Fibroblast of pulmonary artery (primary cell): Measurements from ENCODE around the gene WFDC9.
"Not testable (repeated sequence)": the region's sequence is repeated elsewhere in the genome, so short reads cannot be mapped to it uniquely, and the experiment has no call there.

ENCODE experiments used
- DNase-seq: peaks from one replicate; pipeline ENCODE4 v3.0.0-alpha.2; 2010; ENCODE audit warnings: low read depth
- H3K4me3 ChIP-seq: replicated peaks from 2 replicates; pipeline ENCODE4 v1.5.1; 2011; ENCODE audit warnings: low read depth, mild to moderate bottlenecking, control low read depth, low read length, moderate library complexity
- TF ChIP-seq, protein P1 (sequence below): IDR thresholded peaks from 2 replicates; pipeline ENCODE4 v1.5.1; 2011; ENCODE audit warnings: mild to moderate bottlenecking, control low read depth, low read length, inconsistent platforms; ENCODE audit errors: missing control alignments

The WFDC9 gene

DNA sequence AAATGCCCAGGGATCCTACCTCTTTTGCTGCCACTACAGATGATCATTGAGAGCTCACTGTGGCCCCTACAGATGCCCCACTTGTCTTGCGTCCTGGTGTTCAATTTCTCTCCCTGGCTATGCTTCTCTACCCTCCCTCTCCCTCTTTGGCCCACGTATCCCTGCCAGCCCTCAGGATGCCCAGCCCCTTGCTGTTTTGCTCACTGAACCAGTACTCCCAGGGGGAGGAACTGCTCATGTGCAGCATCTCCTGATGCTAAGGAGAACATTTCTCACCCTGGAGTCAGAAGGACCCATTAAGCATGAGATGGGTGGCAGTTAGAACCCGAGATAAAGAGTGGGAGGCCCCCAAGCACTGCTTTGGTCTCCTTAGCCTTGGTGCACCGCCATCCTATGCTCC lies at the start of gene WFDC9:
WFDC9 (minus strand) TSS at position 101 of the 400 bp plus-strand sequence. CDS start 21,103 bp downstream, outside the sequence.
- H3K4me3 ChIP-seq = no peak within 1 kb of the TSS
- TF ChIP-seq, protein P1, sequence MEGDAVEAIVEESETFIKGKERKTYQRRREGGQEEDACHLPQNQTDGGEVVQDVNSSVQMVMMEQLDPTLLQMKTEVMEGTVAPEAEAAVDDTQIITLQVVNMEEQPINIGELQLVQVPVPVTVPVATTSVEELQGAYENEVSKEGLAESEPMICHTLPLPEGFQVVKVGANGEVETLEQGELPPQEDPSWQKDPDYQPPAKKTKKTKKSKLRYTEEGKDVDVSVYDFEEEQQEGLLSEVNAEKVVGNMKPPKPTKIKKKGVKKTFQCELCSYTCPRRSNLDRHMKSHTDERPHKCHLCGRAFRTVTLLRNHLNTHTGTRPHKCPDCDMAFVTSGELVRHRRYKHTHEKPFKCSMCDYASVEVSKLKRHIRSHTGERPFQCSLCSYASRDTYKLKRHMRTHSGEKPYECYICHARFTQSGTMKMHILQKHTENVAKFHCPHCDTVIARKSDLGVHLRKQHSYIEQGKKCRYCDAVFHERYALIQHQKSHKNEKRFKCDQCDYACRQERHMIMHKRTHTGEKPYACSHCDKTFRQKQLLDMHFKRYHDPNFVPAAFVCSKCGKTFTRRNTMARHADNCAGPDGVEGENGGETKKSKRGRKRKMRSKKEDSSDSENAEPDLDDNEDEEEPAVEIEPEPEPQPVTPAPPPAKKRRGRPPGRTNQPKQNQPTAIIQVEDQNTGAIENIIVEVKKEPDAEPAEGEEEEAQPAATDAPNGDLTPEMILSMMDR = no peak
- DNase-seq = no peak

DNA sequence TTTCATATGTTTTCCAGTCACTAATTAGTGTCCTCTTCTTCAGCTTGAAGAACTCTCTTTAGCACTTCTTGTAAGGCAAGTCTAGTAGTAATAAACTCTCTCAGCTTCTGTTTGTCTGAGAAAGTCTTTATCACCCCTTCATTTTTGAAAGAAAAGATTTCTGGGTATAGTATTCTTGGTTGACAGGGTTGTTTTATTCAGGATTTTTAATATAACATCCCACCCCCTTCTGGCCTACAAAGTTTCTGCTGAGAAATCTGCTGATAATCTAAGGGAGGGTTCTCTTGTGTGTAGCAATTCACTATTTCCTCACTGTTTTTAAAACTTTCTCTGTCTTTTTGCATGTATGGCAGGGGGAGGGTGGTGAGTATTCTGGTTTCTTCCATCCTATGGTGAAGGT lies 48.6 kb upstream of the WFDC9 start:
- TF ChIP-seq, protein P1 = no peak
- H3K4me3 ChIP-seq = no peak overlapping the region
- no peak for DNase-seq

DNA sequence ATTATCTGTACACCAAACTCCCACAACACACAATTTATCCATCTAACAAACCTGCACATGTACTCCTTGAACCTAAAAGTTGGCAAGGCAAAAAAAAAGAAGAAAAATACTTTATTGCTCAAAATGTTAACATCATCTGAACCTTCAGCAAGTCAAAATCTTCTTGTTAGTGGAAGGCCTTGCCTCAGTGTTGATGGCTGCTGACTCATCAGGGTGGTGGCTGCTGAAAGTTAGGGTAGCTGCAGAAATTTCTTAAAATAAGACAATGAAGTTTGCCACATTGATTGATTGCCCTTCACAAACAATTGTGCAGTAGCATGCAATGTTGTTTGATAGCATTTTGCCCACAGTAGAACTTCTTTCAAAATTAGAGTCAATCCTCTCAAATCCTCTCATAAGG lies 41.7 kb upstream of the WFDC9 start:
- DNase-seq = no peak
- H3K4me3 ChIP-seq = no peak overlapping the region
- TF ChIP-seq, protein P1 = no peak

DNA sequence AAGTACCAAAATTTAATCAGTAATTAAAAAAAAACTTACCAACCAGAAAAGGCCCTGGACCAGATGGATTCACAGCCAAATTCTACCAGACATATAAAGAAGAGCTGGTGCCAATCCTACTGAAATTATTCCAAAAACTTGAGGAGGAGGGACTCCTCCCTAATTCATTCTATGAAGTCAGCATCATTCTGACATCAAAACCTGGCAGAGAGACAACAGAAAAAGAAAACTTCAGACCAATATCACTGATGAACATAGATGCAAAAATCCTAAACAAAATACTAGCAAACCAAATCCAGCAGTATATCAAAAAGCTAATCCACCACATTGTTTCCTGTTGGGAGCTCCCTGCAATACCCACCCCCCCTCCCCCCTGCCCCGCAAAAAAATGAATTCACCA lies 39.1 kb upstream of the WFDC9 start, which contains the start of gene WFDC11:
WFDC11 (minus strand) TSS at position 101 of the 400 bp plus-strand sequence. CDS start 19,639 bp downstream, outside the sequence.
- no peak for DNase-seq
- TF ChIP-seq, protein P1 = no peak
- no peak within 1 kb of the TSS for H3K4me3 ChIP-seq

DNA sequence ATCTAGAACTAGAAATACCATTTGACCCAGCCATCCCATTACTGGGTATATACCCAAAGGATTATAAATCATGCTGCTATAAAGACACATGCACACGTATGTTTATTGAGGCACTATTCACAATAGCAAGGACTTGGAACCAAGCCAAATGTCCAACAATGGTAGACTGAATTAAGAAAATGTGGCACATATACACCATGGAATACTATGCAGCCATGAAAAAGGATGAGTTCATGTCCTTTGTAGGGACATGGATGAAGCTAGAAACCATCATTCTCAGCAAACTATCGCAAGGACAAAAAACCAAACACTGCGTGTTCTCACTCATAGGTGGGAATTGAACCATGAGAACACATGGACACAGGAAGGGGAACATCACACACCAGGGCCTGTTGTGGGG lies 26.0 kb upstream of the WFDC9 start:
- DNase-seq, H3K4me3 ChIP-seq: not testable (repeated sequence)

DNA sequence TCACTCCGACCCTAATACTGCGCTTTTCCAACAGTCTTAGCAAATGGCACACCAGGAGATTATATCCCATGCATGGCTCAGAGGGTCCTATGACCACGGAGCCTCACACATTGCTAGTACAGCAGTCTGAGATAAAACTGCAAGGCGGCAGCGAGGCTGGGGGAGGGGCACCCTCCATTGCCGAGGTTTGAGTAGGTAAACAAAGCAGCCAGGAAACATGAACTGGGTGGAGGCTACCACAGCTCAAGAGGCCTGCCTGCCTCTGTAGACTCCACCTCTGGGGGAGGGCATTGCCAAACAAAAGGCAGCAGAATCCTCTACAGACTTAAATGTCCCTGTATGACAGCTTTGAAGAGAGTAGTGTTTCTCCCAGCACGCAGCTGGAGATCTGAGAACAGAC lies 20.6 kb upstream of the WFDC9 start:
- DNase-seq, H3K4me3 ChIP-seq: not testable (repeated sequence)

DNA sequence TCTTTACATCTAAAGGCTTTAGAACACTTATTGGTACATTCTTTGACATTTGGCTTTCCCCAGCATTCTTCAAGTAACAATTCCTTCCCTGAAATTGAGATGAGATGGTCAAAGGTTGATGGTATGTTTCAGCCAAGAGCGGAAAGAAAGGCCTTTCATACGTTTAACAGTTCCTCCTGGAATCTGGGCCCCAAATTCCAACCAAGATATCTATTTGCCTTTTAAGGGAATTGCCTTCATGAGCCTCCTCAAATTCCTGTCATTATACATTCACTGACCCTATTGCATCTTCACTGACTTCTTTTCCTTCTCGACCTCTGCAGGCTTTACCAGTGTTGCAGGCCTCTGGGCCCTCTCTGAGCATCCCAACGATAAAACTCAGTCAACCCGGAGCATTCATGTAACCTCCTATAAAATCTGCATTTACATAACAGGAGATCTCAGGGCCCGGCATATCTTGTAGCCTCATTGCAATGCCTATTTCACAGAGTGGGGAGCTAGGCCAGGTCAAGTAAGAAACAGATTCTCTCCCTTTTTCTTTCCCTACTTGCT lies 18.3 kb upstream of the WFDC9 start:
- TF ChIP-seq, protein P1 = no peak
- no peak overlapping the region for H3K4me3 ChIP-seq
- DNase-seq = no peak

DNA sequence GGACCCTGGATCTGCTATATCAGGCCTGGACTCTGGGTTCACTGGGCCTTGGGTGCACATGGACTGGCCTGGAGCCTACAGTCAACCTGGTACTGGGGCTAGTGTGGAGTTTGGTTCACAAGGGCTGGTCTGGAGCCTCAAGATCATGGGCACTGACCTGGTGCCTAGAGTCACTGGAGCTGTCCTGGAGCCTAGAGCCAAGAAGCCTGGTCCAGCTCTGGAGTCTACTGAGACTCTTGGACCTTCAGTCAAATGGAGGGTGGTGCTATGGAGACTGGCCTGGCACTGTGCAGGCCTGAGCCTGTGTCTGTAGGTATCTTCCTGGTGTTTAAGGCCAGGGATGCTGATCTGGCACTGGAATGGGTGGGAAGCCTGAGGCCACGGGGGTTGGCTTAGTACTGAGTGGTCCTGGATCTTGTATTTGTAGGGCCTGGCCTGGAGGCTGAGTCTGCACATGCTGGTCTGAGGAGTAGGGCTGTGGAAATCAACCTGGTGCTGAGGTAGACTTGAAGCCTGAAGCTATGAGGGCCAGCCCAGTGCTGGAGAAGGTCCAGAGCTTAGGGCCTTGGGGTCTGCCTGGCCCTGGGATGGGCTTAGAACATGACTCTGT lies 16.5 kb upstream of the WFDC9 start:
- TF ChIP-seq, protein P1 = no peak
- DNase-seq = no peak
- H3K4me3 ChIP-seq = no peak overlapping the region
